H9 (cell line): ENCODE measurements around the gene BMERB1. TPM values are rescaled to one million over a fixed set of nuclear protein-coding genes. Genes with fewer than 3 reads are reported as not detected.

ENCODE experiments used
- DNase-seq: peaks from one replicate; pipeline ENCODE4 v3.0.0-alpha.2; 2017
- H2AFZ ChIP-seq: one replicate; pipeline ENCODE4 v1.6.1; 2013; ENCODE audit warnings: mild to moderate bottlenecking, low read length, control low read depth, moderate library complexity
- H2AK5ac ChIP-seq: 2 replicates; pipeline ENCODE4 v1.6.1; 2013; ENCODE audit warnings: low read length, control low read depth, mixed read lengths; ENCODE audit not compliant: insufficient read length
- H2BK120ac ChIP-seq: one replicate; pipeline ENCODE4 v1.6.1; 2013; ENCODE audit warnings: low read depth, mild to moderate bottlenecking, low read length, control low read depth, inconsistent platforms; ENCODE audit not compliant: poor library complexity, severe bottlenecking
- H2BK12ac ChIP-seq: 2 replicates; pipeline ENCODE4 v1.6.1; 2013; ENCODE audit warnings: low read length, control low read depth, mixed read lengths, low read depth; ENCODE audit not compliant: insufficient read length
- H2BK15ac ChIP-seq: 2 replicates; pipeline ENCODE4 v1.6.1; 2013; ENCODE audit warnings: low read depth, low read length, control low read depth
- H2BK20ac ChIP-seq: one replicate; pipeline ENCODE4 v1.6.1; 2013; ENCODE audit warnings: low read depth, mild to moderate bottlenecking, low read length, control low read depth, inconsistent platforms; ENCODE audit not compliant: poor library complexity, severe bottlenecking
- H2BK5ac ChIP-seq: 2 replicates; pipeline ENCODE4 v1.6.1; 2013; ENCODE audit warnings: low read length, control low read depth, mixed read lengths; ENCODE audit not compliant: insufficient read length
- H3K14ac ChIP-seq: 2 replicates; pipeline ENCODE4 v1.6.1; 2013; ENCODE audit warnings: low read length, control low read depth; ENCODE audit not compliant: insufficient read depth
- H3K18ac ChIP-seq: 2 replicates; pipeline ENCODE4 v1.6.1; 2013; ENCODE audit warnings: low read depth, mild to moderate bottlenecking, mixed read lengths, low read length, control low read depth; ENCODE audit not compliant: insufficient read length
- H3K23ac ChIP-seq: 2 replicates; pipeline ENCODE4 v1.6.1; 2013; ENCODE audit warnings: low read length, control low read depth, mixed read lengths, low read depth; ENCODE audit not compliant: insufficient read length
- H3K23me2 ChIP-seq: 2 replicates; pipeline ENCODE4 v1.6.1; 2013; ENCODE audit warnings: low read depth, mild to moderate bottlenecking, mixed read lengths, low read length, control low read depth; ENCODE audit not compliant: insufficient read length, poor library complexity, severe bottlenecking
- H3K27ac ChIP-seq: 2 replicates; pipeline ENCODE4 v1.5.1; 2013; ENCODE audit warnings: low read length, control low read depth, mixed read lengths, low read depth; ENCODE audit not compliant: insufficient read length
- H3K27me3 ChIP-seq: 2 replicates; pipeline ENCODE4 v1.6.1; 2013; ENCODE audit warnings: low read length, control low read depth, inconsistent platforms; ENCODE audit not compliant: insufficient read depth
- H3K4ac ChIP-seq: 2 replicates; pipeline ENCODE4 v1.6.1; 2013; ENCODE audit warnings: low read depth, mild to moderate bottlenecking, control low read depth, inconsistent platforms, low read length, moderate library complexity
- H3K4me1 ChIP-seq: 2 replicates; pipeline ENCODE4 v1.6.1; 2013; ENCODE audit warnings: low read length, control low read depth, inconsistent platforms; ENCODE audit not compliant: insufficient read depth
- H3K4me2 ChIP-seq: 2 replicates; pipeline ENCODE4 v1.6.1; 2013; ENCODE audit warnings: low read length, control low read depth, mixed read lengths; ENCODE audit not compliant: insufficient read length, insufficient read depth
- H3K56ac ChIP-seq: 2 replicates; pipeline ENCODE4 v1.6.1; 2013; ENCODE audit warnings: low read depth, mild to moderate bottlenecking, mixed read lengths, low read length, control low read depth; ENCODE audit not compliant: insufficient read length
- H3K79me1 ChIP-seq: 2 replicates; pipeline ENCODE4 v1.6.1; 2013; ENCODE audit warnings: low read depth, mild to moderate bottlenecking, moderate library complexity, low read length, control low read depth, inconsistent platforms; ENCODE audit not compliant: insufficient read depth, poor library complexity, severe bottlenecking
- H3K79me2 ChIP-seq: 2 replicates; pipeline ENCODE4 v1.6.1; 2013; ENCODE audit warnings: low read length, control low read depth, inconsistent platforms; ENCODE audit not compliant: insufficient read depth
- H3K9ac ChIP-seq: 2 replicates; pipeline ENCODE4 v1.6.1; 2013; ENCODE audit warnings: low read length, control low read depth, mixed read lengths; ENCODE audit not compliant: insufficient read length; ENCODE audit errors: extremely low read depth
- H3K9me3 ChIP-seq: one replicate; pipeline ENCODE4 v1.6.1; 2013; ENCODE audit warnings: low read depth, low read length, inconsistent platforms; ENCODE audit not compliant: control insufficient read depth
- H3T11ph ChIP-seq: one replicate; pipeline ENCODE4 v1.6.1; 2013; ENCODE audit warnings: mild to moderate bottlenecking, low read length, control low read depth, inconsistent platforms
- H4K20me1 ChIP-seq: one replicate; pipeline ENCODE4 v1.6.1; 2013; ENCODE audit not compliant: control insufficient read depth, insufficient read length, insufficient read depth
- H4K5ac ChIP-seq: 2 replicates; pipeline ENCODE4 v1.6.1; 2013; ENCODE audit warnings: low read depth, mild to moderate bottlenecking, mixed read lengths, low read length, control low read depth; ENCODE audit not compliant: insufficient read length
- H4K8ac ChIP-seq: replicated peaks from 2 replicates; pipeline ENCODE4 v1.6.1; 2013; ENCODE audit warnings: low read length, control low read depth, mixed read lengths, low read depth; ENCODE audit not compliant: insufficient read length
- H4K91ac ChIP-seq: 2 replicates; pipeline ENCODE4 v1.6.1; 2013; ENCODE audit warnings: low read depth, mild to moderate bottlenecking, moderate library complexity, mixed read lengths, low read length, control low read depth; ENCODE audit not compliant: insufficient read length
- H3K27ac Mint-ChIP-seq, 3 experiments: 2 replicates in 2 of 3; 3 replicates in 1 of 3; pipeline ENCODE4 v1.8.0; 2020 to 2021; ENCODE audit warnings: mixed read lengths in 3 of 3, mild to moderate bottlenecking in 1 of 3, moderate library complexity in 1 of 3
- H3K27me3 Mint-ChIP-seq: 2 replicates; pipeline ENCODE4 v1.8.0; 2021; ENCODE audit warnings: low read depth, mild to moderate bottlenecking, moderate library complexity, mixed read lengths
- H3K36me3 Mint-ChIP-seq, 3 experiments: 2 replicates in 2 of 3; 3 replicates in 1 of 3; pipeline ENCODE4 v1.8.0; 2020 to 2021; ENCODE audit warnings: low read depth in 3 of 3, mixed read lengths in 3 of 3; ENCODE audit not compliant: insufficient read depth in 1 of 3
- H3K4me1 Mint-ChIP-seq, 2 experiments: 2 replicates each; pipeline ENCODE4 v1.8.0; 2020; ENCODE audit warnings: mixed read lengths in 2 of 2
- H3K4me3 Mint-ChIP-seq, 2 experiments: 2 replicates in 1 of 2; 3 replicates in 1 of 2; pipeline ENCODE4 v1.8.0; 2020 to 2021; ENCODE audit warnings: mild to moderate bottlenecking in 2 of 2, mixed read lengths in 2 of 2, moderate library complexity in 1 of 2
- H3K9me3 Mint-ChIP-seq, 2 experiments: 2 replicates in 1 of 2; 3 replicates in 1 of 2; pipeline ENCODE4 v1.8.0; 2020; ENCODE audit warnings: mild to moderate bottlenecking in 2 of 2, mixed read lengths in 2 of 2, moderate library complexity in 1 of 2
- WGBS: extraction: QIAGEN DNeasy Blood & Tissue Kit; methylation state at CpG from one replicate; pipeline ENCODE4 v1.1.7; 2013; ENCODE audit warnings: missing lambda C conversion rate, low lambda C conversion rate, mixed read lengths; ENCODE audit not compliant: insufficient read length; ENCODE audit errors: extremely low coverage; 5-methylcytosine and 5-hydroxymethylcytosine counted together
- total RNA-seq: library from RNA; stranded (reverse); gene quantifications from 2 replicates; pipeline ENCODE4 v1.2.1, GENCODE V29; 2021
- TF ChIP-seq, protein P1 (sequence below): fragments of 200-600 bp; sonication (generic); conservative IDR thresholded peaks from 3 replicates; pipeline ENCODE4 v1.8.0; 2021; ENCODE audit warnings: antibody characterized with exemption, mild to moderate bottlenecking

BMERB1 gene
- total RNA-seq, 1 experiment from 2014 or later: 19.5 TPM

DNA sequence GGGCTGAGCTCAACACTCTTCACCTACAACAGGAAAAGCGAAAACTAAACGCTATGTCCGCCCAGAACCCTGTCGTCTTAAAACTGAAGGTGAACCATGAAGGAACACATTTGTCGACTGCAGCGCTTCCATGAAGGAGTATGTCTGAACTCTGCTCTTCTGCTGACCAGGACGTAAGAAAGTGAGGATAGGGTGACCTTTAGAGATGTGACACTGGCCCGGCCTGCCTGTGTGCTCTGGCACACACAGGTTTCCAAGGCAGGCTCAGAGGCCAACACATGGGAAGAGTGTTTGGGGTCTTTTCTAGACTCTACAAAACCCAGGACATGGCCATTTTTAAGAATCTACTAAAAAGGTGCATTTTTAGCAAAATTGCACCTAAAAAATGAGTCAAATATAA is 187.5 kb downstream of the BMERB1 start:
- no peaks in the 10 kb centered on the region for H3K79me2 ChIP-seq
- peaks cover 21 to 74% (median 56%) of the 10 kb centered on the region in 3 experiments; a peak in 6 of 7 replicates for H3K36me3 Mint-ChIP-seq
- H3K27me3 ChIP-seq: no peaks in the 10 kb centered on the region
- no peak overlapping the region for H3K18ac ChIP-seq
- H2BK20ac ChIP-seq: no peak overlapping the region
- no peak overlapping the region for H4K91ac ChIP-seq
- no peak overlapping the region for H2BK12ac ChIP-seq
- H2BK5ac ChIP-seq: no peak overlapping the region
- no peaks in the 10 kb centered on the region for H3K23me2 ChIP-seq
- H4K5ac ChIP-seq: no peak overlapping the region
- DNase-seq: no peak
- H4K20me1 ChIP-seq: no peaks in the 10 kb centered on the region
- H3K14ac ChIP-seq: no peak overlapping the region
- H2AK5ac ChIP-seq: no peak overlapping the region
- no peak overlapping the region for H3K4me2 ChIP-seq
- no peak overlapping the region for H3K4me3 Mint-ChIP-seq
- no peak overlapping the region for H2BK120ac ChIP-seq
- no peak overlapping the region for H3K4ac ChIP-seq
- H3K27ac ChIP-seq: no peak overlapping the region
- H3K56ac ChIP-seq: no peak overlapping the region
- TF ChIP-seq, protein P1, sequence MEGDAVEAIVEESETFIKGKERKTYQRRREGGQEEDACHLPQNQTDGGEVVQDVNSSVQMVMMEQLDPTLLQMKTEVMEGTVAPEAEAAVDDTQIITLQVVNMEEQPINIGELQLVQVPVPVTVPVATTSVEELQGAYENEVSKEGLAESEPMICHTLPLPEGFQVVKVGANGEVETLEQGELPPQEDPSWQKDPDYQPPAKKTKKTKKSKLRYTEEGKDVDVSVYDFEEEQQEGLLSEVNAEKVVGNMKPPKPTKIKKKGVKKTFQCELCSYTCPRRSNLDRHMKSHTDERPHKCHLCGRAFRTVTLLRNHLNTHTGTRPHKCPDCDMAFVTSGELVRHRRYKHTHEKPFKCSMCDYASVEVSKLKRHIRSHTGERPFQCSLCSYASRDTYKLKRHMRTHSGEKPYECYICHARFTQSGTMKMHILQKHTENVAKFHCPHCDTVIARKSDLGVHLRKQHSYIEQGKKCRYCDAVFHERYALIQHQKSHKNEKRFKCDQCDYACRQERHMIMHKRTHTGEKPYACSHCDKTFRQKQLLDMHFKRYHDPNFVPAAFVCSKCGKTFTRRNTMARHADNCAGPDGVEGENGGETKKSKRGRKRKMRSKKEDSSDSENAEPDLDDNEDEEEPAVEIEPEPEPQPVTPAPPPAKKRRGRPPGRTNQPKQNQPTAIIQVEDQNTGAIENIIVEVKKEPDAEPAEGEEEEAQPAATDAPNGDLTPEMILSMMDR: no peak
- H3K4me1 Mint-ChIP-seq: no peaks in the 10 kb centered on the region
- no CpG with 5 or more reads among the region's 8 CpGs for WGBS
- H3K9me3 ChIP-seq: no peaks in the 10 kb centered on the region
- H3K9ac ChIP-seq: no peak overlapping the region
- H3K23ac ChIP-seq: no peak overlapping the region
- no peaks in the 10 kb centered on the region for H3K27me3 Mint-ChIP-seq
- H3K9me3 Mint-ChIP-seq: no peaks in the 10 kb centered on the region
- no peaks in the 10 kb centered on the region for H3K4me1 ChIP-seq
- no peak overlapping the region for H2BK15ac ChIP-seq
- H2AFZ ChIP-seq: no peak overlapping the region
- no peaks in the 10 kb centered on the region for H3K79me1 ChIP-seq
- H3T11ph ChIP-seq: no peak overlapping the region
- 0 out of 7 replicates have a peak overlapping the region, but pooled peaks of 1 of the 3 experiments have one; percentile 3 for H3K27ac Mint-ChIP-seq
- H4K8ac ChIP-seq: no peak overlapping the region
